Activated CD4-positive, alpha-beta T cell treated with anti-CD3 and anti-CD28 coated beads for 4 hours (primary cell): ENCODE results near the gene ZBTB14.

Experiments
- DNase-seq, 2 donors: peaks; one replicate each; pipeline ENCODE4 v3.0.0-alpha.2; 2020

The ZBTB14 gene

GRCh38 chr18:5288517-5288935 is 7.0 kb downstream of the ZBTB14 start:
- DNase-seq: no peak

- DNase-seq: no peak
These were observed 7.7 kb downstream of the ZBTB14 start for GRCh38 chr18:5287854-5288253.

GRCh38 chr18:5286525-5286924 is 9.0 kb downstream of the ZBTB14 start:
- DNase-seq: no peak

GRCh38 chr18:5285326-5285725 is 10.2 kb downstream of the ZBTB14 start:
- no peak for DNase-seq

GRCh38 chr18:5284808-5285207 is 10.7 kb downstream of the ZBTB14 start:
- DNase-seq: no peak

GRCh38 chr18:5282770-5283169 is 12.8 kb downstream of the ZBTB14 start:
- DNase-seq: no peak

- DNase-seq: no peak
These were observed 18.6 kb downstream of the ZBTB14 start for GRCh38 chr18:5276947-5277346.

GRCh38 chr18:5275872-5276271 is 19.7 kb downstream of the ZBTB14 start:
- DNase-seq: no peak

GRCh38 chr18:5268874-5269273 is 26.7 kb downstream of the ZBTB14 start:
- DNase-seq: no peak

- DNase-seq: no peak
These were observed 28.8 kb downstream of the ZBTB14 start for GRCh38 chr18:5266721-5267120.

- no peak for DNase-seq
These were observed 41.6 kb downstream of the ZBTB14 start for GRCh38 chr18:5253910-5254309.

GRCh38 chr18:5251117-5251516 is 44.4 kb downstream of the ZBTB14 start:
- DNase-seq: no peak

GRCh38 chr18:5250603-5251002 is 44.9 kb downstream of the ZBTB14 start:
- no peak for DNase-seq

- no peak for DNase-seq
These were observed 50.6 kb downstream of the ZBTB14 start for GRCh38 chr18:5244941-5245340.

- DNase-seq: no peak
These were observed 56.1 kb downstream of the ZBTB14 start for GRCh38 chr18:5239447-5239846.
